Activated naive CD4-positive, alpha-beta T cell treated with anti-CD3 and anti-CD28 coated beads for 36 hours (primary cell): Measurements from ENCODE around the gene SV2A. TPM values are rescaled to one million over a fixed set of nuclear protein-coding genes. Genes with fewer than 3 reads are reported as not detected.
"Not testable (repeated sequence)": the region's sequence is repeated elsewhere in the genome, so short reads cannot be mapped to it uniquely, and the experiment has no call there.

Experiments used
- CTCF ChIA-PET: fragments of 350-600 bp; sonication (Branson Sonifier 250); formaldehyde crosslinking; loops from one replicate; lab custom pipeline; 2021; ENCODE audit warnings: antibody characterized with exemption; lab: Charles Lee
- DNase-seq: peaks from one replicate; pipeline ENCODE4 v3.0.0-alpha.2; 2020
- H3K27ac Mint-ChIP-seq: one replicate; pipeline ENCODE4 v1.8.0; 2021; ENCODE audit warnings: mild to moderate bottlenecking, mixed read lengths
- H3K27me3 Mint-ChIP-seq: one replicate; pipeline ENCODE4 v1.8.0; 2021; ENCODE audit warnings: low read depth, mixed read lengths
- H3K36me3 Mint-ChIP-seq: one replicate; pipeline ENCODE4 v1.8.0; 2021; ENCODE audit warnings: low read depth, mixed read lengths
- H3K4me1 Mint-ChIP-seq: one replicate; pipeline ENCODE4 v1.8.0; 2021; ENCODE audit warnings: low read depth, mixed read lengths
- H3K4me3 Mint-ChIP-seq: one replicate; pipeline ENCODE4 v1.8.0; 2021; ENCODE audit warnings: mild to moderate bottlenecking, moderate library complexity, mixed read lengths
- H3K9me3 Mint-ChIP-seq: one replicate; pipeline ENCODE4 v1.8.0; 2021; ENCODE audit warnings: mixed read lengths
- intact Hi-C: fragments of 100-400 bp; cut with micrococcal nuclease; formaldehyde crosslinking; loops from one replicate; pipeline ENCODE4 v1.15.1; 2023
- total RNA-seq, 2 experiments: library from RNA; stranded (reverse); gene quantifications; one replicate each; pipeline ENCODE4 v1.2.3, GENCODE V29; 2021

Gene SV2A
- total RNA-seq, 2 experiments from 2014 or later: 8.2 to 8.6 TPM

DNA sequence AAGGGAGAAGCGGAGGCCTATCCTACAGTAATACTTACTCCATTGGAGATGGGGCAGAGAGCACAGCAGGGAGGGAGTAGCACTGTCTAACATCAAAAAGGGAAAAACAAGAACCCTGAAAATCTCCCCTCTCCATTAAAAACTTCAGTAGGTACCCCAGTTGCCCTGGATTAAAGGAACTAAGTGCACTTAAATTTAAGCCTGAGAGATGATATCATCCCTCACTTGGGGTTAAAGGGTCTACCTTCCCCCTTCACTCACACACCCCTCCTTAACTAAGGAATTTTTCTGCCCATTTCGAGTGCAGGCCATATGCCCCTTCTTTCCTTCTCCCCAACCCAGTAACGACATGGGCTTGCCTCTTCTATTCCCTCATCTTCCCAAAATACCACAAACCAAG is 22.8 kb upstream of the SV2A start:
- no peaks in the 10 kb centered on the region for H3K9me3 Mint-ChIP-seq
- CTCF ChIA-PET: no interaction called here
- no peak overlapping the region for H3K27ac Mint-ChIP-seq
- peaks cover 15% of the 10 kb centered on the region for H3K36me3 Mint-ChIP-seq
- no peak for DNase-seq
- intact Hi-C loops: no loop called here
- H3K4me3 Mint-ChIP-seq: no peak overlapping the region
- peaks cover 41% of the 10 kb centered on the region for H3K4me1 Mint-ChIP-seq
- H3K27me3 Mint-ChIP-seq: no peaks in the 10 kb centered on the region

DNA sequence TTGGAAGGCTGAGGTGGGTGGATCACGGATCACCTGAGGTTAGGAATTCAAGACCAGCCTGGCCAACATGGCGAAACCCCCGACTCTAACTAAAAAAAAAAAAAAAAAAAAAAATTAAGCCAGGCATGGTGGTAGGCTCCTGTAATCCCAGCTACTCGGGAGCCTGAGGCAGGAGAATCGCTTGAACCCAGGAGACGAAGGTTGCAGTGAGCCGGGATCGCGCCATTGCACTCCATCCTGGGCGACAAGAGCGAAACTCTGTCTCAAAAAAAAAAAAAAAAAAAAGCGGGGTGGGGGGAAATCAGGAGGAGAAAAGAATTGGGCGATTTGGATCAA is 21.0 kb upstream of the SV2A start:
- CTCF ChIA-PET: interaction anchor here (0.6 to 1.6 kb wide), 4 partner anchors 24 to 247 kb away, joined by 3 to 4 read pairs (median 4); a partner anchor contains a TSS
- Mint-ChIP-seq H3K27ac (peak overlapping the region; percentile 87), H3K4me1 (peaks cover 41% of the 10 kb centered on the region)
- not testable (repeated sequence) for H3K4me3 Mint-ChIP-seq, H3K27me3 Mint-ChIP-seq, DNase-seq, H3K9me3 Mint-ChIP-seq, H3K36me3 Mint-ChIP-seq
- intact Hi-C loops: loop anchor here (1.0 kb wide), 2 partner anchors 11 to 50 kb away; partner anchors contain the start of gene SF3B4

DNA sequence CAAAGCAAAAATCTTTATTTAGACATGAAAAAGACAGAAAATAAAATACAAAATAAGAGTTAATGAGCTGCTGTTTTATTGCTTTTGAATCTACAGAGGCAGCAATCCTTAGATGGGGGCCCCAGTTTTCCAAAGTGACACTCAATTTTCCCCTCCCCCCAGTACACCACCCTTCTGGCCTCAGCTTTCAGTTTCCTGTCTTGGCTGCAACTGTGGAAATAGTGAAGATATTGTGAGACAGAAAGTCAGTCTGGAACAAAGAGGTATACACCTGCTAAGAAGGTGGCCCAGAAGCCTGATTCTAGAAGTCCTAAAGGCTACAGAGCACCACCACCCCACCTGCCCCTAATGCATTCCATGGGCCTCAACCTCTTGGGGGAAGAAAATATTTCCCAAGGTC is 20.1 kb upstream of the SV2A start:
- DNase-seq: peak; percentile 43
- intact Hi-C loops: no loop called here
- CTCF ChIA-PET: interaction anchor here (1.6 kb wide), 1 partner anchor 25 kb away, joined by 4 read pairs; no protein-coding TSS in a partner anchor
- H3K36me3 Mint-ChIP-seq: no peaks in the 10 kb centered on the region
- H3K27me3 Mint-ChIP-seq: no peaks in the 10 kb centered on the region
- no peak overlapping the region for H3K4me3 Mint-ChIP-seq
- peaks cover 41% of the 10 kb centered on the region for H3K4me1 Mint-ChIP-seq
- H3K27ac Mint-ChIP-seq: peak overlapping the region; percentile 54
- H3K9me3 Mint-ChIP-seq: no peaks in the 10 kb centered on the region

GRCh38 chr1:149936992-149937705 is 19.5 kb upstream of the SV2A start:
- CTCF ChIA-PET: no interaction called here
- no peaks in the 10 kb centered on the region for H3K36me3 Mint-ChIP-seq
- no peak for DNase-seq
- H3K4me3 Mint-ChIP-seq: no peak overlapping the region
- peak overlapping the region; percentile 54 for H3K27ac Mint-ChIP-seq
- H3K9me3 Mint-ChIP-seq: no peaks in the 10 kb centered on the region
- no peaks in the 10 kb centered on the region for H3K27me3 Mint-ChIP-seq
- H3K4me1 Mint-ChIP-seq: peaks cover 41% of the 10 kb centered on the region
- intact Hi-C loops: no loop called here

- Mint-ChIP-seq H3K36me3 (no peaks in the 10 kb centered on the region), H3K4me3 (no peak within 1 kb of the TSS), H3K9me3 (no peaks in the 10 kb centered on the region), H3K27me3 (no peaks in the 10 kb centered on the region), H3K27ac (peak within 1 kb of the TSS; percentile 54), H3K4me1 (peaks cover 46% of the 10 kb centered on the region)
- intact Hi-C loops: no loop called here
- DNase-seq: no peak
- CTCF ChIA-PET: no interaction called here
Observed at GRCh38 chr1:149936170-149936991, 18.7 kb upstream of the SV2A start, which contains the start of gene MTMR11. Gene MTMR11 (minus strand): TSS chr1:149936879. CDS start chr1:149936647, 232 bp downstream.

DNA sequence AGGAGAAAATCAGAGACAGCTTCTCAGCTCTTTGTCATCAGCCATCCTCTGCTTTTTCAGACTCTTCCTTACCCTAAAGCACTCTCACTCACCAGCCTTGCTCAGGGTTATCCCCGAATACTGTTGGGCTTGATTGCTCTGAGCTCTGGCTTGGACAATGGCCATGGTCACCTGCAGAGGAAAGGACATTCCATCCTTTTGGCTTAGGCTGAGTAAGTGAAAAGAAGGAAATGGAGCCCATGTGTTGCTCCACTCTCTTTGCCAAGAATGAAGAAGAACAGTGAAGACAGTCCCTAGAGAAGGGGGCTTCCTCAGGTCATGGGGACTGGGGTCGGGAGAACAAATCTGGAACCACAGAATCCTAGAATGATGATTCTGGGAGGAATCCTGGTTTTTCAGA is 16.7 kb upstream of the SV2A start:
- peaks cover 40% of the 10 kb centered on the region for H3K4me1 Mint-ChIP-seq
- DNase-seq: no peak
- no peak overlapping the region for H3K4me3 Mint-ChIP-seq
- intact Hi-C loops: no loop called here
- no peak overlapping the region for H3K27ac Mint-ChIP-seq
- CTCF ChIA-PET: no interaction called here
- H3K27me3 Mint-ChIP-seq: no peaks in the 10 kb centered on the region
- no peaks in the 10 kb centered on the region for H3K9me3 Mint-ChIP-seq
- no peaks in the 10 kb centered on the region for H3K36me3 Mint-ChIP-seq

GRCh38 chr1:149933208-149933607 is 15.6 kb upstream of the SV2A start:
- Mint-ChIP-seq H3K4me1 (peaks cover 39% of the 10 kb centered on the region), H3K36me3 (no peaks in the 10 kb centered on the region), H3K4me3 (no peak overlapping the region), H3K9me3 (no peaks in the 10 kb centered on the region), H3K27me3 (no peaks in the 10 kb centered on the region), H3K27ac (no peak overlapping the region)
- CTCF ChIA-PET: interaction anchor here (0.6 kb wide), 1 partner anchor 116 kb away, joined by 3 read pairs; no protein-coding TSS in a partner anchor
- DNase-seq: no peak
- intact Hi-C loops: no loop called here

GRCh38 chr1:149932474-149932873 is 14.8 kb upstream of the SV2A start:
- Mint-ChIP-seq H3K4me1 (peaks cover 32% of the 10 kb centered on the region), H3K9me3 (no peaks in the 10 kb centered on the region), H3K27me3 (no peaks in the 10 kb centered on the region), H3K27ac (no peak overlapping the region), H3K36me3 (no peaks in the 10 kb centered on the region), H3K4me3 (no peak overlapping the region)
- CTCF ChIA-PET: no interaction called here
- DNase-seq: no peak
- intact Hi-C loops: no loop called here

DNA sequence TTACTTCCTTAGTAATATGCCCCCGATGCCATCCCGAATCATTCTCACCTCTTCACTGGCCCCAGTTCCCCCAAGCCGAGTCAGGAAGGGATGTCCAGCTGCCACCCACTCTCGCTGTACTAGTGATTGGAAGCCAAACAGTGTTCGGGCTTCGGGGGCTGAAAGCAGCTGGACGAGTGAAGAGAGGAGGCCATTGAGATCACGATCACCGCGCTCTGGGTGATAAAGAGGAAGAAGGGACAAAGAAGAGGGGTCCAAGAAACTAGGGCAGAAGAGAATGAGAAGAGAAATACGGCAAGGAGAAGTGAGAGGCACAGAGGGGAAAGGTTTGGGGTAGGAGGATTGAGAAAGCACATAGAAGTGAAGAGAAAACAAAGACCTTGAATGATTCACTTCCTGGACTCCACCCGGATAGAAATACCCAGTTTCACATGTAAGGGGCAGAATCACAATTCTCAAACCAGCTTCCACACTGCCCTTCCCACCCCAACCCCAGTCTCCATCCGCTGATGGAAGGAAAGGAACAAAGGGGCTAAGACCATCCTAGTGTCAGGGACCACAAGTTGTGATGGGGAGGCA is 13.7 kb upstream of the SV2A start:
- Mint-ChIP-seq H3K27ac (no peak overlapping the region), H3K4me1 (peaks cover 24% of the 10 kb centered on the region), H3K27me3 (no peaks in the 10 kb centered on the region), H3K36me3 (peaks cover 7% of the 10 kb centered on the region), H3K9me3 (no peaks in the 10 kb centered on the region), H3K4me3 (no peak overlapping the region)
- intact Hi-C loops: no loop called here
- CTCF ChIA-PET: no interaction called here
- no peak for DNase-seq

DNA sequence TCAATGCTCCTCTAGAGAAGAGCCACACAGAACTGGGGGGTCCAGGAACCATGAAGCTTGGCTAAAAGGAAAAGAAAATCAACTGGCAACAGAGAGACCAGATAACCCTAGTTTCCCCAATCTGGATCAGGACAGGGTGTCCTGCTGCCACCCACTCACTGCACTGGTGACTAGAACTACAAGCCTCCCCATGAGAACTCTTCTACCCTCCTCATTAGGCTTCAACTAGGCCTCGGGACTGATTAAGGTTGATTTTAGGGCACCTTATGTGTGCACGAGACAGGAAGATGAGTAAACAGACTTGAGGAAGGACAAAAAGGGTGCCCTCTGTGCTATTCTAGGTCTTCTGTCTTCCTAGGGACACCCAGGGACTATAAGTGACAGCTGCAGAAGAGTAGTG is 12.2 kb upstream of the SV2A start:
- no peaks in the 10 kb centered on the region for H3K27me3 Mint-ChIP-seq
- H3K36me3 Mint-ChIP-seq: peaks cover 22% of the 10 kb centered on the region
- DNase-seq: no peak
- no peak overlapping the region for H3K4me3 Mint-ChIP-seq
- no peak overlapping the region for H3K27ac Mint-ChIP-seq
- intact Hi-C loops: no loop called here
- H3K4me1 Mint-ChIP-seq: peaks cover 38% of the 10 kb centered on the region
- CTCF ChIA-PET: no interaction called here
- H3K9me3 Mint-ChIP-seq: no peaks in the 10 kb centered on the region

- peaks cover 45% of the 10 kb centered on the region for H3K4me1 Mint-ChIP-seq
- CTCF ChIA-PET: interaction anchor here (1.0 kb wide), 1 partner anchor 41 kb away, joined by 3 read pairs; a partner anchor contains a TSS
- intact Hi-C loops: loop anchor here (1.0 kb wide), 1 partner anchor 40 kb away; no protein-coding TSS in a partner anchor
- peak overlapping the region; percentile 99 for H3K4me3 Mint-ChIP-seq
- peaks cover 34% of the 10 kb centered on the region for H3K36me3 Mint-ChIP-seq
- no peaks in the 10 kb centered on the region for H3K27me3 Mint-ChIP-seq
- no peaks in the 10 kb centered on the region for H3K9me3 Mint-ChIP-seq
- DNase-seq: no peak
- peak overlapping the region; percentile 95 for H3K27ac Mint-ChIP-seq
Observed at GRCh38 chr1:149928401-149928724, 10.7 kb upstream of the SV2A start.
